Ishikawa (cell line): ENCODE measurements around the gene ENTPD1.

Experiments used
- CEBPB ChIP-seq: IDR thresholded peaks from 2 replicates; pipeline ENCODE4 v1.6.1; 2012
- CREB1 ChIP-seq: IDR thresholded peaks from 2 replicates; pipeline ENCODE4 v1.6.1; 2012; ENCODE audit warnings: low read depth
- EGR1 ChIP-seq: IDR thresholded peaks from 2 replicates; pipeline ENCODE4 v1.6.1; 2012
- EP300 ChIP-seq: IDR thresholded peaks from 2 replicates; pipeline ENCODE4 v1.6.1; 2012; ENCODE audit warnings: borderline replicate concordance
- FOXM1 ChIP-seq: IDR thresholded peaks from 2 replicates; pipeline ENCODE4 v1.6.1; 2012; ENCODE audit warnings: low read depth, borderline replicate concordance
- NFIC ChIP-seq: IDR thresholded peaks from 2 replicates; pipeline ENCODE4 v1.6.1; 2012
- RAD21 ChIP-seq: IDR thresholded peaks from 2 replicates; pipeline ENCODE4 v1.6.1; 2012; ENCODE audit warnings: low read depth
- TAF1 ChIP-seq: IDR thresholded peaks from 2 replicates; pipeline ENCODE4 v1.6.1; 2012; ENCODE audit warnings: low read depth, mild to moderate bottlenecking
- TEAD4 ChIP-seq: IDR thresholded peaks from 2 replicates; pipeline ENCODE4 v1.6.1; 2012
- YY1 ChIP-seq: IDR thresholded peaks from 2 replicates; pipeline ENCODE4 v1.6.1; 2012; ENCODE audit warnings: low read depth
- ZBTB7A ChIP-seq: IDR thresholded peaks from 2 replicates; pipeline ENCODE4 v1.6.1; 2012; ENCODE audit warnings: low read depth
- TF ChIP-seq, protein P1 (sequence below): IDR thresholded peaks from 2 replicates; pipeline ENCODE4 v1.6.1; 2012; ENCODE audit warnings: low read depth, mild to moderate bottlenecking
- TF ChIP-seq, protein P2 (sequence below): IDR thresholded peaks from 2 replicates; pipeline ENCODE4 v1.6.1; 2012
- TF ChIP-seq, protein P3 (sequence below): IDR thresholded peaks from 2 replicates; pipeline ENCODE4 v1.6.1; 2012

DNA sequence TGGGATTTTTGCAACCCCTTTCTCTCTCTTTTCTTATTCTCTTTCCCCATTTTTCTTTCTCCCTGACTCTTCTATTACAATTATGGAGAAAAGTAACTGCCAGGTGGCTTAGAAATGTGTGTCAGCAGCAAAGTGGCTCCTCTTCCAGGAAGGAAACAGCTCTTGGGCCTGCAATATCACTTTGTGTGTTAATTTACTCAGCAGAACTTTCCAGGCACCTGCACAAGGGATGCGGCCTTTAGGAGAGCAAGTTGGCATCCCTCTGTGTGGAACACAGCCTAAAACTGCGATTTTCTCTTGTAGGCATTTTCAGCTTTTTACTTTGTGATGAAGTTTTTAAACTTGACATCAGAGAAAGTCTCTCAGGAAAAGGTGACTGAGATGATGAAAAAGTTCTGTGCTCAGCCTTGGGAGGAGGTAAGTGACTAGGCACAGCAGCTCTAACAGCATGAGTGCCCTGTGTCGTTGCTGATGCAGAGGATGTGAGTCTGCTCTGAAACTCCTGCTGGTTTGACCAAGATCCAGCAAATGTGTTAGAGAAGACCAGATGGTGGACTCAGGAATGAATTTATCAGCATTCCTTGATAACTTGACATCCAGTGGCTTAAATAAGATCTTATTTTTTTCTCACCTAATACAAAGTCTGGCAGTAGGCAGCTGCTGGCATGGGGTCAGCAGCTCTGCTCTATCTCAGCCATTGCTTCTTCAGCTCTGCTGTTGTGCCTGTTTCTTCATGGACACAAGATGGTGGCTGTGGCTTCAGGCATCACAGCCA is 104.4 kb downstream of the ENTPD1 start:
- TF ChIP-seq RAD21 (no peak), YY1 (no peak), NFIC (no peak), TEAD4 (no peak), EP300 (no peak), CREB1 (no peak), EGR1 (no peak), TAF1 (no peak), FOXM1 (no peak), CEBPB (no peak), ZBTB7A (no peak)
- TF ChIP-seq, protein P1, sequence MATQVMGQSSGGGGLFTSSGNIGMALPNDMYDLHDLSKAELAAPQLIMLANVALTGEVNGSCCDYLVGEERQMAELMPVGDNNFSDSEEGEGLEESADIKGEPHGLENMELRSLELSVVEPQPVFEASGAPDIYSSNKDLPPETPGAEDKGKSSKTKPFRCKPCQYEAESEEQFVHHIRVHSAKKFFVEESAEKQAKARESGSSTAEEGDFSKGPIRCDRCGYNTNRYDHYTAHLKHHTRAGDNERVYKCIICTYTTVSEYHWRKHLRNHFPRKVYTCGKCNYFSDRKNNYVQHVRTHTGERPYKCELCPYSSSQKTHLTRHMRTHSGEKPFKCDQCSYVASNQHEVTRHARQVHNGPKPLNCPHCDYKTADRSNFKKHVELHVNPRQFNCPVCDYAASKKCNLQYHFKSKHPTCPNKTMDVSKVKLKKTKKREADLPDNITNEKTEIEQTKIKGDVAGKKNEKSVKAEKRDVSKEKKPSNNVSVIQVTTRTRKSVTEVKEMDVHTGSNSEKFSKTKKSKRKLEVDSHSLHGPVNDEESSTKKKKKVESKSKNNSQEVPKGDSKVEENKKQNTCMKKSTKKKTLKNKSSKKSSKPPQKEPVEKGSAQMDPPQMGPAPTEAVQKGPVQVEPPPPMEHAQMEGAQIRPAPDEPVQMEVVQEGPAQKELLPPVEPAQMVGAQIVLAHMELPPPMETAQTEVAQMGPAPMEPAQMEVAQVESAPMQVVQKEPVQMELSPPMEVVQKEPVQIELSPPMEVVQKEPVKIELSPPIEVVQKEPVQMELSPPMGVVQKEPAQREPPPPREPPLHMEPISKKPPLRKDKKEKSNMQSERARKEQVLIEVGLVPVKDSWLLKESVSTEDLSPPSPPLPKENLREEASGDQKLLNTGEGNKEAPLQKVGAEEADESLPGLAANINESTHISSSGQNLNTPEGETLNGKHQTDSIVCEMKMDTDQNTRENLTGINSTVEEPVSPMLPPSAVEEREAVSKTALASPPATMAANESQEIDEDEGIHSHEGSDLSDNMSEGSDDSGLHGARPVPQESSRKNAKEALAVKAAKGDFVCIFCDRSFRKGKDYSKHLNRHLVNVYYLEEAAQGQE: no peak
- TF ChIP-seq, protein P2, sequence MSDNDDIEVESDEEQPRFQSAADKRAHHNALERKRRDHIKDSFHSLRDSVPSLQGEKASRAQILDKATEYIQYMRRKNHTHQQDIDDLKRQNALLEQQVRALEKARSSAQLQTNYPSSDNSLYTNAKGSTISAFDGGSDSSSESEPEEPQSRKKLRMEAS: no peak
- TF ChIP-seq, protein P3, sequence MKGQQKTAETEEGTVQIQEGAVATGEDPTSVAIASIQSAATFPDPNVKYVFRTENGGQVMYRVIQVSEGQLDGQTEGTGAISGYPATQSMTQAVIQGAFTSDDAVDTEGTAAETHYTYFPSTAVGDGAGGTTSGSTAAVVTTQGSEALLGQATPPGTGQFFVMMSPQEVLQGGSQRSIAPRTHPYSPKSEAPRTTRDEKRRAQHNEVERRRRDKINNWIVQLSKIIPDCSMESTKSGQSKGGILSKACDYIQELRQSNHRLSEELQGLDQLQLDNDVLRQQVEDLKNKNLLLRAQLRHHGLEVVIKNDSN: no peak
